NCI-H2196 (cell line): ENCODE results near the gene NAPSA.

Source experiments
- DNase-seq: peaks from one replicate; lab custom pipeline; 2025; ENCODE audit not compliant: unreplicated experiment; lab: John Stamatoyannopoulos, UW

NAPSA gene

DNA sequence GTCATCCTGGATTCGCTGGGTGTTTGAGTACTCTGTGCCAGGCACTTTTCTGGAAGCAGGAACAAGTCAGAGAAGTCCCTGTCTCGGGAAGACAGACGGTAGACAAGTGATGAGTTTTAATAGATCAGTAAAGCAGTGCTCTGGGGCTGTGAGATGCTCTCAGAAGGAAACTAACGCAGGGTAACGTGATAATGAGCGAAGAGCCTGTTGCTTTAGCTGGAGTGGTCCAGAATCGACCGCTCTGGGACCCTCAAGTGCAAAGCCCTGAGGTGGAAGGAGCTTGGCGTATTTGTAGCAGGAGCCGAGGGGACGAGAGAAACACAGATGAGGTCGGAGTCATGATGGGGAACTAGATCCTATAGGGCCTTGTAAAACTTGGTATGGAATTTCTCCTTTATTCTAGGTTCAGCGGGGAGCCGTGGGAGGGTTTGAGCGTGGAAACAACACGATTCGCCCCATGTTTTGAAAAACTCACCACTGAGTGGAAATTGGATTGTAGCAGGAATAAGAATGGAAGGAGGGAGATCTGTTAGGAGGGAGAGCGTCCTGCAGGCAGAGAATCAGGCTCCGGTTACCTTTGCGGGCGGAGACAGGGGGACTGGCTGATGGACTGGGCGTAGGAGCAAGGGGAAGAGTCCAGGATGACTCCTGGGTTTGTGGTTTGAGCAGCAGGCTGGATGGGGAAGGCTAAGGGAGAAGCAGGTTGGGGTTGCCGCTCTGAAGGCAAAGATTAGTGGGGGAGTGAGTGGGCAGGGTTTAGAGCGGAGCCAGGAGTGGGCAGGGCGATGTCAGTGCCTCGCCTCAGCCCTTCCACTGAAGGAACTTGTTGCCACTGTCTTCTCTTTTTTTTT is 19.5 kb upstream of the NAPSA start:
- DNase-seq = no peak

GRCh38 chr19:50383852-50384684 is 18.6 kb upstream of the NAPSA start, which contains the start of gene POLD1:
TSS of gene POLD1 (plus strand) at chr19:50384347. CDS start at chr19:50398852, 14,505 bp downstream.
- peak; percentile 99 for DNase-seq

- DNase-seq = no peak
Measured at GRCh38 chr19:50383001-50383851, 17.8 kb upstream of the NAPSA start.

- DNase-seq = no peak
Measured at GRCh38 chr19:50381881-50382729, 16.7 kb upstream of the NAPSA start.

- no peak for DNase-seq
Measured at GRCh38 chr19:50380751-50381151, 15.3 kb upstream of the NAPSA start.

- DNase-seq = no peak
Measured at GRCh38 chr19:50380137-50380536, 14.7 kb upstream of the NAPSA start.

- DNase-seq = no peak
Measured at GRCh38 chr19:50379602-50380001, 14.2 kb upstream of the NAPSA start.

- DNase-seq = no peak
Measured at GRCh38 chr19:50378863-50379236, 13.4 kb upstream of the NAPSA start.

GRCh38 chr19:50378169-50378862 is 12.9 kb upstream of the NAPSA start:
- no peak for DNase-seq

DNA sequence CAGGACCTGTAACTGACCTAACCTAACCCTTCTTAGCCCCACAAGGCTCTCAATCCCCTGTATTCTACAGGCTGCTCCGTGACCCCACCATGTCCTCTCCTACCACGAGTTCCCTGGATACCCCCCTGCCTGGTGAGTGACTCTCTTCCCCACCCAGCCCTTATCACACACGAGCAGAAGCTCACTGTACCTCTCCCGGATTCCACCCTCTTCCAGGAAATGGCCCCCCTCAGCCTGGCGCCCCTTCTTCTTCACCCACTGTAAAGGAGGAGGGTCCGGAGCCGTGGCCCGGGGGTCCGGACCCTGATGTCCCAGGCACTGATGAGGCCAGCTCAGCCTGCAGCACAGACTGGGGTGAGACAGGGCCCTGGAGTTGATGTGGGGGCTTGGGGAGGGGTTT is 12.1 kb upstream of the NAPSA start:
- DNase-seq = no peak

DNA sequence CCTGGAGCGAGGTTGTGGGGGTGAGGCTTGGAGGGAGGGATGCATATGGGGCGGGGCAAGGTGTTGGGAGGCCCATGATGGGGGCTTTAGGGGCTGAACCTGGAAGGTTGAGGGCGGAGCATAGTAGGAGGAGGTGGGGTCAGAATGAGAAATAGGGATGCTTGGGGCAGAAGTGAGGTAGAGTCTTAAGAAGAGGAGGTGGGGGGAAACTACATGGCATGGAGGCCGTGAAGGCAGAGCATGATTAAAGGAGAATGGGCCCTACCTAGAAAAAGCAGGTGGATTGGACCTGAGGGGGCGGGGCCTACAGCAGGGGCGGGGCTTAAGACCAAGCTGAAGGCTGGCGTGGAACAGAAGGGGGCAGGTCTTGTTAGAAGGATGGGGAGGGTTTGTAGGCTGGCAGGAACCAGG is 11.6 kb upstream of the NAPSA start:
- peak; percentile 86 for DNase-seq

GRCh38 chr19:50376166-50377050 is 11.0 kb upstream of the NAPSA start, which contains the start of gene NR1H2:
TSS of gene NR1H2 (plus strand) at chr19:50376457. CDS start at chr19:50377606, 1,149 bp downstream.
- peak; percentile 98 for DNase-seq

GRCh38 chr19:50371914-50372475 is 6.6 kb upstream of the NAPSA start:
- DNase-seq = no peak

- peak; percentile 75 for DNase-seq
Measured at GRCh38 chr19:50368649-50369570, 3.5 kb upstream of the NAPSA start.

DNA sequence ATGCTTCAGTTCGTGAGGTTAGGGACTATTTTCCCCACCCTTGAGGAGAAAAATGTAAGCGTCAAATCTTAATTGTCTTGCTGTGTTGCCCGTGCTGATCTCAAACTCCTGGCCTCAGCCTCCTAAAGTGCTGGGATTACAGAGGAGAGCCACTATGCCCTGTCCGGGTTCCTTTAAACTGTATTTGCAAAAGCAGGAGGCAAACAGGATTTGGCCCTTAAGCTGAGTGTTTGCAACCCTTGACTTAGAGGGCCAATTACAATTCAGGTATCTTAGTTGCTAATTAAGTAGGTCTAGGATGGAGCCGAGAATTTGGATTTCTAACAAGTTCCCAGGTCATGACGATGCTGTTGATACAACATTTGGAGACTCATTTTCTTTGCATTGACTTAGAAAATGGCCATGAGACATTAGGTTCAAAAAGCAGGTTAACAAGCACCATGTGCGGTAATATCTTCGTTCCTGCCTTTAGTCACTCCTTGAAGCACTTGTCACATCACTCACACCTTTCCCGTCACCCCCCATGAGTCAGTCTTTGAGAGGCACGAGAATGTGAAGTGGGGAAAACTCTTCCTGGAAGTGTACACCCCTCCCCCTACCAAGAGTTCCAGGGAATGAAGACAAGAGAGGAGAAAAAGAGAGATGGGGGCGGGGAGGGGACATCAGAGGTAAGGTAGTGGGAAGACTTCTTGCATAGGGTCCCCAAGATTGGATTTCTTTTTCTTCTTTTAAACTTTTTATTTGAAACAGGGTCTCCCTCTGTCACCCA is 2.6 kb downstream of the NAPSA start:
- DNase-seq = no peak

- DNase-seq = no peak
Measured at GRCh38 chr19:50362030-50362412, 3.4 kb downstream of the NAPSA start.
